Endodermal cell (in vitro differentiated cells): Measurements from ENCODE around the gene C17orf114.

ENCODE experiments used
- DNase-seq: peaks from one replicate; pipeline ENCODE4 v3.0.0-alpha.2; 2017
- H3K27ac ChIP-seq: 2 replicates; pipeline ENCODE4 v1.5.1; 2013; ENCODE audit warnings: mild to moderate bottlenecking, low read depth, low read length, moderate library complexity
- H3K27me3 ChIP-seq: 2 replicates; pipeline ENCODE4 v1.6.1; 2013; ENCODE audit warnings: mild to moderate bottlenecking, low read length, moderate library complexity; ENCODE audit not compliant: insufficient read depth, control insufficient read depth, poor library complexity, severe bottlenecking
- H3K36me3 ChIP-seq: 2 replicates; pipeline ENCODE4 v1.7.0; 2013; ENCODE audit warnings: mild to moderate bottlenecking, low read length, moderate library complexity; ENCODE audit not compliant: control insufficient read depth, insufficient read depth
- H3K4me1 ChIP-seq: one replicate; pipeline ENCODE4 v1.7.0; 2013; ENCODE audit warnings: low read length; ENCODE audit not compliant: control insufficient read depth, insufficient read depth
- H3K4me3 ChIP-seq: 2 replicates; pipeline ENCODE4 v1.5.1; 2013; ENCODE audit warnings: mild to moderate bottlenecking, low read length, moderate library complexity
- H3K9ac ChIP-seq: 2 replicates; pipeline ENCODE4 v1.6.1; 2013; ENCODE audit warnings: mild to moderate bottlenecking, low read length, moderate library complexity; ENCODE audit not compliant: poor library complexity, severe bottlenecking; ENCODE audit errors: extremely low read depth
- H3K9me3 ChIP-seq: 2 replicates; pipeline ENCODE4 v1.6.1; 2013; ENCODE audit warnings: mild to moderate bottlenecking, low read length, moderate library complexity; ENCODE audit not compliant: control insufficient read depth
- H3K27ac Mint-ChIP-seq: 2 replicates; pipeline ENCODE4 v1.8.0; 2020; ENCODE audit warnings: mixed read lengths
- H3K27me3 Mint-ChIP-seq: 2 replicates; pipeline ENCODE4 v1.8.0; 2021; ENCODE audit warnings: mild to moderate bottlenecking, mixed read lengths; ENCODE audit not compliant: insufficient read depth
- H3K36me3 Mint-ChIP-seq: 2 replicates; pipeline ENCODE4 v1.8.0; 2020; ENCODE audit warnings: low read depth, mixed read lengths
- H3K4me1 Mint-ChIP-seq: 2 replicates; pipeline ENCODE4 v1.8.0; 2020; ENCODE audit warnings: mixed read lengths
- H3K4me3 Mint-ChIP-seq: 2 replicates; pipeline ENCODE4 v1.8.0; 2020; ENCODE audit warnings: mild to moderate bottlenecking, moderate library complexity, mixed read lengths
- H3K9me3 Mint-ChIP-seq: 2 replicates; pipeline ENCODE4 v1.8.0; 2020; ENCODE audit warnings: mild to moderate bottlenecking, mixed read lengths
- WGBS, 2 experiments: methylation state at CpG; one replicate each; pipeline versions ENCODE4 v1.1.5 to v1.1.7; 2013; ENCODE audit warnings: missing lambda C conversion rate in 2 of 2, mixed read lengths in 1 of 2; ENCODE audit not compliant: insufficient coverage in 1 of 2, insufficient read length in 1 of 2; 5-methylcytosine and 5-hydroxymethylcytosine counted together
- TF ChIP-seq, protein P1 (sequence below): fragments of 200-600 bp; sonication (generic); conservative IDR thresholded peaks from 2 replicates; pipeline ENCODE4 v1.5.0; 2021; ENCODE audit warnings: antibody characterized with exemption, mild to moderate bottlenecking

C17orf114 gene

DNA sequence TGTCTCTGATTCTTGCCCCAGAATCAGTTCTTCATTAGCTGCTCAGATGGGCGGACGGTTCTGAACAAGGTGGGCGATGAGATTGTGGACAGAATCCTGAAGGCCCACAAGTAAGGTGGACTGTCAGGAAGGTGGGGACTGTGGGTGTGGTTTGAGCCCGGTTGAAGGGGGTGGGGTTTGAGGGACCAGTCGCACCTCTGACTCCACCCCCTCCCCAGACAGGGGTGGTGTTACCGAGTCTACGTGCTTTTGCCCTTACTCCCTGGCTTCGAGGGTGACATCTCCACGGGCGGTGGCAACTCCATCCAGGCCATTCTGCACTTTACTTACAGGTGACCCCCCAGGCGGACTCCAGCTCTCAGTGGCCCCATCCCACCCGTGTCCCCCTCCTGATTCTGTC lies 16.1 kb upstream of the C17orf114 start:
- H3K27me3 ChIP-seq, result no peaks in the 10 kb centered on the region
- Mint-ChIP-seq H3K27ac (no peak overlapping the region), H3K9me3 (peaks cover 2% of the 10 kb centered on the region), H3K27me3 (no peaks in the 10 kb centered on the region), H3K4me1 (no peaks in the 10 kb centered on the region), H3K4me3 (no peak overlapping the region), H3K36me3 (peaks cover 58% of the 10 kb centered on the region)
- no peak overlapping the region for H3K27ac ChIP-seq
- peaks cover 47% of the 10 kb centered on the region for H3K36me3 ChIP-seq
- H3K9ac ChIP-seq, result no peak overlapping the region
- H3K4me1 ChIP-seq, result no peaks in the 10 kb centered on the region
- TF ChIP-seq, protein P1, sequence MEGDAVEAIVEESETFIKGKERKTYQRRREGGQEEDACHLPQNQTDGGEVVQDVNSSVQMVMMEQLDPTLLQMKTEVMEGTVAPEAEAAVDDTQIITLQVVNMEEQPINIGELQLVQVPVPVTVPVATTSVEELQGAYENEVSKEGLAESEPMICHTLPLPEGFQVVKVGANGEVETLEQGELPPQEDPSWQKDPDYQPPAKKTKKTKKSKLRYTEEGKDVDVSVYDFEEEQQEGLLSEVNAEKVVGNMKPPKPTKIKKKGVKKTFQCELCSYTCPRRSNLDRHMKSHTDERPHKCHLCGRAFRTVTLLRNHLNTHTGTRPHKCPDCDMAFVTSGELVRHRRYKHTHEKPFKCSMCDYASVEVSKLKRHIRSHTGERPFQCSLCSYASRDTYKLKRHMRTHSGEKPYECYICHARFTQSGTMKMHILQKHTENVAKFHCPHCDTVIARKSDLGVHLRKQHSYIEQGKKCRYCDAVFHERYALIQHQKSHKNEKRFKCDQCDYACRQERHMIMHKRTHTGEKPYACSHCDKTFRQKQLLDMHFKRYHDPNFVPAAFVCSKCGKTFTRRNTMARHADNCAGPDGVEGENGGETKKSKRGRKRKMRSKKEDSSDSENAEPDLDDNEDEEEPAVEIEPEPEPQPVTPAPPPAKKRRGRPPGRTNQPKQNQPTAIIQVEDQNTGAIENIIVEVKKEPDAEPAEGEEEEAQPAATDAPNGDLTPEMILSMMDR, result no peak
- DNase-seq, result peak; percentile 71
- 77 to 87% methylated on average over 7 to 12 of the region's 12 CpGs for WGBS, 2 experiments
- H3K9me3 ChIP-seq, result no peaks in the 10 kb centered on the region
- no peak overlapping the region for H3K4me3 ChIP-seq

DNA sequence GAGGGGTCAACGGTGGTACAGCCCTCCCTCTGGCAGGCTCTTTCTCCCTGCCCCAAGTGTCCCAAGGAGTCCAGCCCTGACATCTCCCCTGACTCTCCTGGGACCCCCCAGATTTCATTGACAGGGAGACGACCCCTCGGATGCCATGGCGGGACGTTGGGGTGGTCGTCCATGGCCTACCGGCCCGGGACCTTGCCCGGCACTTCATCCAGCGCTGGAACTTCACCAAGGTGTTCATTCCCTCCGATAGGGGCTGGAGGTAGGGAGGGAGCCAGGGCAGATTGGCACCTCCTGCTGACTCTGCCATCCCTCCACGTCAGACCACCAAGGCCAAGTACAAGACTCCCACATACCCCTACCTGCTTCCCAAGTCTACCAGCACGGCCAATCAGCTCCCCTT lies 14.7 kb upstream of the C17orf114 start:
- Histone ChIP-seq H3K4me3 (no peak overlapping the region), H3K4me1 (no peaks in the 10 kb centered on the region), H3K36me3 (peaks cover 43% of the 10 kb centered on the region), H3K27ac (no peak overlapping the region), H3K27me3 (no peaks in the 10 kb centered on the region), H3K9me3 (no peaks in the 10 kb centered on the region), H3K9ac (no peak overlapping the region)
- peaks cover 2% of the 10 kb centered on the region for H3K9me3 Mint-ChIP-seq
- no peak overlapping the region for H3K27ac Mint-ChIP-seq
- H3K36me3 Mint-ChIP-seq, result peaks cover 56% of the 10 kb centered on the region
- TF ChIP-seq, protein P1, result no peak
- no peaks in the 10 kb centered on the region for H3K4me1 Mint-ChIP-seq
- H3K27me3 Mint-ChIP-seq, result no peaks in the 10 kb centered on the region
- no peak overlapping the region for H3K4me3 Mint-ChIP-seq
- WGBS, 2 experiments, result 80 to 93% methylated on average over 9 to 13 of the region's 13 CpGs
- DNase-seq, result no peak

DNA sequence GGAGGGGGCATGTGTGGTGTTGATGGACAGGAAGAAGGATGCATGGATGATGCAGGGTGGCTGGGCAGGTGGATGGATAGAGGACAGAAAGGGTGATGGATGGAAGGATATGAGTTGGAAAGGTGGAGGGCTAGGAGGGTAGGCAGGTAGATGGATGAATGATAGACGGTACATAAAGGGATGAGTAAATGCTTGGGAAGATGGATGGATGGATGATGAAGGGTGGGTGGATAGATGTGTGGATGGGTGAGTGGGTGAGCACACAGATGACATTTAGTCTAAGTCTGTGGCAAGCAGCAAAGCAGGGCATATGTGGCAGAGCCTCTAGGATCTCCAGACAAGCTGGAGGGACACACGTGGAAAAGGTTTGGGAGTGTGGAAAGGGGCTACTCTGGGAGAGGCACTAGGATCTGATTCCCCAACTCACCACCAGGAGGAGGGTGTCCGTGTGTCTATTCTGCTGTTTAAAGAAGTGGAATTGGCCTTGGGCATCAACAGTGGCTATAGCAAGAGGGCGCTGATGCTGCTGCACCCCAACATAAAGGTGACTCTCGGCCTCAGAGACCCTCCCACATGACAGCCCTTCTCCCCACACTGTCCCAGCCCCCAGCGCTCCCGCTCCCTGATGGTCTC lies 13.0 kb upstream of the C17orf114 start:
- Histone ChIP-seq H3K27me3 (no peaks in the 10 kb centered on the region), H3K9ac (no peak overlapping the region), H3K36me3 (peaks cover 53% of the 10 kb centered on the region), H3K4me3 (no peak overlapping the region), H3K27ac (no peak overlapping the region), H3K4me1 (no peaks in the 10 kb centered on the region), H3K9me3 (no peaks in the 10 kb centered on the region)
- Mint-ChIP-seq H3K4me3 (no peak overlapping the region), H3K9me3 (peaks cover 2% of the 10 kb centered on the region), H3K27ac (no peak overlapping the region), H3K36me3 (peaks cover 67% of the 10 kb centered on the region), H3K27me3 (no peaks in the 10 kb centered on the region), H3K4me1 (no peaks in the 10 kb centered on the region)
- TF ChIP-seq, protein P1, result peak; percentile 75
- DNase-seq, result peak; percentile 71
- 95 to 100% methylated on average over 3 to 7 of the region's 7 CpGs for WGBS, 2 experiments
